A673 (cell line): ENCODE measurements around the gene GGCT. TPM values are rescaled to one million over a fixed set of nuclear protein-coding genes. Genes with fewer than 3 reads are reported as not detected.

Experiments used
- BruUV-seq: library from RNA; stranded (reverse); fragments of 400-500 nt; replicated peaks from 2 replicates; lab custom pipeline; 2021; lab: Mats Ljungman, UMichigan
- CTCF ChIA-PET: fragments of 300-600 bp; sonication (Branson Sonifier 250); formaldehyde crosslinking; loops from one replicate; lab custom pipeline; 2022; ENCODE audit warnings: antibody characterized with exemption; lab: Charles Lee
- POLR2A ChIA-PET: fragments of 300-600 bp; sonication (Branson Sonifier 250); formaldehyde crosslinking; loops from one replicate; lab custom pipeline; 2022; ENCODE audit warnings: antibody characterized with exemption; ENCODE audit not compliant: low non-redundant PET; lab: Charles Lee
- DNase-seq: peaks from one replicate; pipeline ENCODE4 v3.0.0-alpha.2; 2015; ENCODE audit warnings: low spot score
- H3K27ac ChIP-seq: fragments of 200-600 bp; sonication (generic); 2 replicates; pipeline ENCODE4 v1.5.1; 2016; ENCODE audit warnings: mixed run types, low read depth, mild to moderate bottlenecking, mixed read lengths, antibody characterized with exemption, low read length; ENCODE audit not compliant: poor library complexity, severe bottlenecking
- H3K27me3 ChIP-seq: fragments of 200-600 bp; sonication (generic); replicated peaks from 2 replicates; pipeline ENCODE4 v1.6.1; 2017; ENCODE audit warnings: mixed run types, low read depth, mild to moderate bottlenecking, mixed read lengths, antibody characterized with exemption, low read length; ENCODE audit not compliant: insufficient read depth, poor library complexity
- H3K36me3 ChIP-seq: fragments of 200-600 bp; sonication (generic); 2 replicates; pipeline ENCODE4 v1.6.1; 2016; ENCODE audit warnings: mixed run types, mild to moderate bottlenecking, mixed read lengths, antibody characterized with exemption, low read length; ENCODE audit not compliant: insufficient read depth, poor library complexity, severe bottlenecking
- H3K4me1 ChIP-seq: fragments of 200-600 bp; sonication (generic); 2 replicates; pipeline ENCODE4 v1.6.1; 2017; ENCODE audit warnings: mixed run types, mild to moderate bottlenecking, mixed read lengths, antibody characterized with exemption, low read length; ENCODE audit not compliant: insufficient read depth, poor library complexity, severe bottlenecking
- H3K4me3 ChIP-seq: fragments of 200-600 bp; sonication (generic); 2 replicates; pipeline ENCODE4 v1.5.1; 2016; ENCODE audit warnings: low read depth, mixed run types, mild to moderate bottlenecking, mixed read lengths, low read length; ENCODE audit not compliant: poor library complexity, severe bottlenecking
- H3K9me3 ChIP-seq: fragments of 200-600 bp; sonication (generic); 2 replicates; pipeline ENCODE4 v1.6.1; 2016; ENCODE audit warnings: mixed run types, low read depth, mild to moderate bottlenecking, mixed read lengths, antibody characterized with exemption, low read length; ENCODE audit not compliant: poor library complexity, severe bottlenecking
- EZH2 ChIP-seq: fragments of 200-600 bp; sonication (generic); IDR thresholded peaks from 2 replicates; pipeline ENCODE4 v1.6.1; 2017; ENCODE audit warnings: borderline replicate concordance, low read depth, mild to moderate bottlenecking, mixed read lengths, antibody characterized with exemption, low read length; ENCODE audit not compliant: poor library complexity, severe bottlenecking
- intact Hi-C: fragments of 100-400 bp; cut with micrococcal nuclease; formaldehyde crosslinking; loops from one replicate; pipeline ENCODE4 v1.10.0; 2022; ENCODE audit not compliant: unreplicated experiment
- total RNA-seq: library from RNA; stranded (reverse); gene quantifications from 2 replicates; pipeline ENCODE4 v1.2.3, GENCODE V29; 2021
- TF ChIP-seq, protein P1 (sequence below): fragments of 300-800, 200-600 bp; sonication (generic); conservative IDR thresholded peaks from 2 replicates; pipeline ENCODE4 v1.5.1; 2017; ENCODE audit warnings: low read depth, mild to moderate bottlenecking, antibody characterized with exemption, low read length, moderate library complexity, mixed read lengths

Gene GGCT
- total RNA-seq, 1 experiment from 2014 or later = 66.0 TPM

DNA sequence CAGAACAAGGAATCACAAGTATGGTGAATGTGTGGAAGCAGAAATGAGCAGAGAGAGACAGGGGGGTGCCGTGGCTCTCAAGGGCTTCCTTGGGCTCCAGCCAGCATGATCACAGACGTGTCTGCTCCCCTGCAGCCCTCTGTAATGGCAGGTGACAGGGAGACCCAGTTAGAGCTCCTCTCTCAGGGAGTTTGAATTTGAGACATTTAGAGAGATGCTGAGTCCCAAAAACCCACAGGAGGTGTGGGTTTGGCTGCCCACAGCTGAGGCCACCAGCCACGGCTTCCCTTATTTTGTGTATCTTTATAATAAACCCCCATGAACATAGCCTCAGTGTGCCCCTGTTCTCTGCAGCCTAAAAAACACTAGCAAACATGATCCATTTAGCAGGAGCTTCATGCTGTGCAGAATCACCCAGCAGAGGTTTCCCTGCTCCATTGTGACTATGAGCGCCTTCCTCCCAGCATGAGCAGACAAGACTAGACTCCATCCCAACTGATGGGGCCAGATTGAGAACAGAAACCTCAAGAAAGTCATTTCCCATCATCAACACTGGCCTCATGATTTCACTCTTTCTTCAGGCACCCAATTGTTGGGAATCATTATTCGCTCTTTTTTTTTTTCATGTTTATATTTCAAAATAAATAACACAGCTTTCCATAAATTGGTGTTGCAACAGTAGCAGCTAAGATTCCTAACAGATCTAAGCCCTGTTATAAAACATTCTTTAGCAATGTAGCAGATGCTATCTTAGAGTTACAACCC lies 39.4 kb downstream of the GGCT start:
- TF ChIP-seq, protein P1, sequence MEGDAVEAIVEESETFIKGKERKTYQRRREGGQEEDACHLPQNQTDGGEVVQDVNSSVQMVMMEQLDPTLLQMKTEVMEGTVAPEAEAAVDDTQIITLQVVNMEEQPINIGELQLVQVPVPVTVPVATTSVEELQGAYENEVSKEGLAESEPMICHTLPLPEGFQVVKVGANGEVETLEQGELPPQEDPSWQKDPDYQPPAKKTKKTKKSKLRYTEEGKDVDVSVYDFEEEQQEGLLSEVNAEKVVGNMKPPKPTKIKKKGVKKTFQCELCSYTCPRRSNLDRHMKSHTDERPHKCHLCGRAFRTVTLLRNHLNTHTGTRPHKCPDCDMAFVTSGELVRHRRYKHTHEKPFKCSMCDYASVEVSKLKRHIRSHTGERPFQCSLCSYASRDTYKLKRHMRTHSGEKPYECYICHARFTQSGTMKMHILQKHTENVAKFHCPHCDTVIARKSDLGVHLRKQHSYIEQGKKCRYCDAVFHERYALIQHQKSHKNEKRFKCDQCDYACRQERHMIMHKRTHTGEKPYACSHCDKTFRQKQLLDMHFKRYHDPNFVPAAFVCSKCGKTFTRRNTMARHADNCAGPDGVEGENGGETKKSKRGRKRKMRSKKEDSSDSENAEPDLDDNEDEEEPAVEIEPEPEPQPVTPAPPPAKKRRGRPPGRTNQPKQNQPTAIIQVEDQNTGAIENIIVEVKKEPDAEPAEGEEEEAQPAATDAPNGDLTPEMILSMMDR = no peak
- no peak for TF ChIP-seq EZH2
- no peaks in the 10 kb centered on the region for H3K36me3 ChIP-seq
- no peaks in the 10 kb centered on the region for H3K4me1 ChIP-seq
- no peaks in the 10 kb centered on the region for H3K9me3 ChIP-seq
- H3K4me3 ChIP-seq = no peak overlapping the region
- POLR2A ChIA-PET = interaction anchor here (0.6 kb wide), 1 partner anchor 377 kb away, joined by 3 read pairs; no protein-coding TSS in a partner anchor
- intact Hi-C loops = no loop called here
- BruUV-seq = no TSS peak
- no peak for DNase-seq
- CTCF ChIA-PET = no interaction called here
- H3K27me3 ChIP-seq = no peaks in the 10 kb centered on the region
- H3K27ac ChIP-seq = no peak overlapping the region

DNA sequence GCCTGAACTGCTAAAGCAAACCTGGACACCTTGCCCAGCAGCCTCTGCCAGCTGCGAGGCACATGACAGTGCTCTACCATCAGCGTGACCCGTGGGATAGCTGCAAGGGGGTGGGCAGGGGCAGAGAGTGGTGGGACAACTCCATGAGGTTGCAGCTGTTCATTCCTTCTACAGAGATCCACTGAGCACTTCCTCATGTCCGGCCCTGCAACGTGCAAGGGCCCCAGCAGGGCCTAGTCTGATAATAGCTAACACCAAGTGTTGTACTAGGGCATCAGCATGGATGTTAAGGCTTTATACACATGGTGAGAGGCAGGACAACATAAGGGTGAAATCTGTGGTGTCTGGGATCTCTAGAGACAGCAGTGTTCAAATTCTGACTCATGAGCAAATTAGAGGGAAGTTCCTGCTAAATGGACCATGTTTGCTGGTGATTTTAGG lies 40.4 kb downstream of the GGCT start:
- Histone ChIP-seq H3K4me3 (no peak overlapping the region), H3K27me3 (no peaks in the 10 kb centered on the region), H3K36me3 (no peaks in the 10 kb centered on the region), H3K4me1 (no peaks in the 10 kb centered on the region), H3K27ac (no peak overlapping the region), H3K9me3 (no peaks in the 10 kb centered on the region)
- no TSS peak for BruUV-seq
- intact Hi-C loops = no loop called here
- ChIA-PET CTCF (no interaction called here), POLR2A (no interaction called here)
- TF ChIP-seq, protein P1 = no peak
- no peak for TF ChIP-seq EZH2
- no peak for DNase-seq

DNA sequence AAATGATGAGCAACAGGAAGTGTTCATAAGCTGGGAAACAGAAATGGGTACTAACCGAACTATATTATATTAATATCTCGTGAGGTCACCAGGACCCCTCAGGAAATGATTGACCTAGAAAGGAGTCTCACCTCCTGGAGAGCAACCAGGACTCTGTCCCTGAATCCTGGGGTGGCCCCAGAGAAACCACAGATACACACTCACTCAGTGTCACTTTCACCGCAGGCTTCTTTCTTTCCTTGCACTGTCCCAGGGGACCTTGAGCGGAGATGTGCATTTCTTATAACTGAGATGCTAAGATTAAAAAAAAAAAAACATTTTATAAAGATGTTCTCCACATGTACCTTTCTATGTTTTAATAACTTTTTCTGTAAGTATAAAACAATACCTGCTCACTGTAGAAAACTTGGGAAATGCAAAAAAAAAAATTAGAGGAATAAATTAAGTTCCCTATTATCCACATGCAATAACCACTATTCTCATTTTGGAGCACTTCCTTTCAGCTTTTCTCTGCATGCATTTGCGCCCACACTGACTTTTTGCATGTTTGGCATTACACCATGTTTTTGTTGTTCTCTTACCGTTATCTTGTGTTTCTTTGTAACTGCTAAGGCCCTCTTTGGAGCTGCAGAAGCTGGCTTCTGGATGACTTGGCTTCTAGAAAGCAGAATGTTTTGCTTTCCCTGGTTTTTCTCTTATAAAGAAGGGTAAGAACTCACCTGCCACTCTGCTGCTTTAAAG lies 41.1 kb downstream of the GGCT start:
- TF ChIP-seq EZH2 = no peak
- TF ChIP-seq, protein P1 = no peak
- no peaks in the 10 kb centered on the region for H3K27me3 ChIP-seq
- H3K4me3 ChIP-seq = no peak overlapping the region
- no peaks in the 10 kb centered on the region for H3K4me1 ChIP-seq
- POLR2A ChIA-PET = no interaction called here
- BruUV-seq = no TSS peak
- H3K36me3 ChIP-seq = no peaks in the 10 kb centered on the region
- DNase-seq = no peak
- intact Hi-C loops = no loop called here
- CTCF ChIA-PET = no interaction called here
- no peaks in the 10 kb centered on the region for H3K9me3 ChIP-seq
- no peak overlapping the region for H3K27ac ChIP-seq
